RPMI7951 (cell line): ENCODE data around the gene CIB4. TPM values are rescaled to one million over a fixed set of nuclear protein-coding genes. Genes with fewer than 3 reads are reported as not detected.
A peak's percentile ranks its signal among the peaks of the same experiment; 100 is the strongest.
"Not testable (repeated sequence)": the region's sequence is repeated elsewhere in the genome, so short reads cannot be mapped to it uniquely, and the experiment has no call there.

Experiments
- DNase-seq: peaks from one replicate; pipeline ENCODE4 v3.0.0-alpha.2; 2012; ENCODE audit warnings: low read depth
- total RNA-seq: library from RNA; depleted of rRNA; stranded (reverse); fragments of >200 nt; shearing (Covaris generic); gene quantifications from 2 replicates; pipeline ENCODE4 v1.2.3, GENCODE V29; 2014

Gene CIB4
- total RNA-seq, 1 experiment from 2014 or later: not detected

- DNase-seq: no peak
Observed at GRCh38 chr2:26570083-26570430, 71.1 kb downstream of the CIB4 start.

GRCh38 chr2:26569216-26570082 is 71.7 kb downstream of the CIB4 start:
- no peak for DNase-seq

- no peak for DNase-seq
Observed at GRCh38 chr2:26568076-26568890, 72.9 kb downstream of the CIB4 start.

- no peak for DNase-seq
Observed at GRCh38 chr2:26567534-26567933, 73.6 kb downstream of the CIB4 start.

- DNase-seq: not testable (repeated sequence)
Observed at GRCh38 chr2:26566731-26567130, 74.4 kb downstream of the CIB4 start.

- no peak for DNase-seq
Observed at GRCh38 chr2:26566081-26566375, 75.1 kb downstream of the CIB4 start.

- no peak for DNase-seq
Observed at GRCh38 chr2:26564121-26564644, 77.0 kb downstream of the CIB4 start.

- no peak for DNase-seq
Observed at GRCh38 chr2:26563686-26564085, 77.5 kb downstream of the CIB4 start.

- peak; percentile 78 for DNase-seq
Observed at GRCh38 chr2:26562811-26563645, 78.1 kb downstream of the CIB4 start.

GRCh38 chr2:26561918-26562810 is 79.0 kb downstream of the CIB4 start:
- peak; percentile 44 for DNase-seq

- no peak for DNase-seq
Observed at GRCh38 chr2:26561376-26561775, 79.8 kb downstream of the CIB4 start.

- no peak for DNase-seq
Observed at GRCh38 chr2:26560892-26561291, 80.3 kb downstream of the CIB4 start.

GRCh38 chr2:26559556-26559955 is 81.6 kb downstream of the CIB4 start:
- no peak for DNase-seq

GRCh38 chr2:26559044-26559405 is 82.1 kb downstream of the CIB4 start:
- DNase-seq: no peak

GRCh38 chr2:26558271-26559043 is 82.7 kb downstream of the CIB4 start:
- no peak for DNase-seq

GRCh38 chr2:26557244-26557925 is 83.8 kb downstream of the CIB4 start:
- DNase-seq: no peak

- DNase-seq: no peak
Observed at GRCh38 chr2:26556309-26557243, 84.6 kb downstream of the CIB4 start.
